ENCODE measurements around the gene AKAP12.

Gene AKAP12

GRCh38 chr6:151402228-151402627 is 162.5 kb downstream of the AKAP12 start:
- no peak for DNase-seq

DNA sequence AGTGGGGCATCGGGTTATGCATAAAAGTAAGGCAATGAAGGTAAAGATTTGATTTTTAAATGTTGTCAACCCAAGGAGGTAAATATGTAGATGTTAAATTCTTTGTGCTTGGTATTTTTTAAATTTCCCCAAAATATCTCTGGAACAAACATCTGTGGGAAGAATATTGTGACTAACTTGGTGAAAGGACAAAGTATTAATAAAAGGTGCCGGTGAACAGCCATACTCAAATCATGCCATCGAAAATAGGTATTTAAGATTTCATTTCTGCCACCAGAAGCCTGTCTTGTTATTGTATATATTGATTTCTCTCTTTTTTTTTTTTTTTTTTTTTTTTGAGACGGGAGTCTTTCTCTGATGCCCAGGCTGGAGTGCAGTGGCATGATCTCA is 164.1 kb downstream of the AKAP12 start:
- no peak for DNase-seq
